Dendritic cell treated with granulocyte-macrophage colony-stimulating factor and Interleukin-4, amounts not matched to agents 40 ng/mL and 50 ng/mL, for 4 days (primary cell): Measurements from ENCODE around the gene MN1.

ENCODE experiments used
- H3K27ac Mint-ChIP-seq: one replicate; pipeline ENCODE4 v1.8.0; 2022; ENCODE audit warnings: mild to moderate bottlenecking, mixed read lengths
- H3K27me3 Mint-ChIP-seq: one replicate; pipeline ENCODE4 v1.8.0; 2022; ENCODE audit warnings: mild to moderate bottlenecking, mixed read lengths
- H3K36me3 Mint-ChIP-seq: one replicate; pipeline ENCODE4 v1.8.0; 2022; ENCODE audit warnings: low read depth, mixed read lengths
- H3K4me1 Mint-ChIP-seq: one replicate; pipeline ENCODE4 v1.8.0; 2022; ENCODE audit warnings: low read depth, mixed read lengths
- H3K4me3 Mint-ChIP-seq: one replicate; pipeline ENCODE4 v1.8.0; 2022; ENCODE audit warnings: mild to moderate bottlenecking, moderate library complexity, mixed read lengths
- H3K9me3 Mint-ChIP-seq: one replicate; pipeline ENCODE4 v1.8.0; 2022; ENCODE audit warnings: mixed read lengths
- intact Hi-C: fragments of 100-400 bp; cut with micrococcal nuclease; formaldehyde crosslinking; loops from one replicate; pipeline ENCODE4 v1.15.0; 2022

Gene MN1

GRCh38 chr22:27727673-27728451, 73.7 kb downstream of the MN1 start:
- intact Hi-C loops = no loop called here
- peaks cover 15% of the 10 kb centered on the region for H3K9me3 Mint-ChIP-seq
- H3K36me3 Mint-ChIP-seq = no peaks in the 10 kb centered on the region
- H3K4me1 Mint-ChIP-seq = peaks cover 60% of the 10 kb centered on the region
- H3K4me3 Mint-ChIP-seq = peak overlapping the region; percentile 20
- H3K27me3 Mint-ChIP-seq = no peaks in the 10 kb centered on the region
- H3K27ac Mint-ChIP-seq = peak overlapping the region; percentile 80

- intact Hi-C loops = no loop called here
- no peaks in the 10 kb centered on the region for H3K27me3 Mint-ChIP-seq
- H3K36me3 Mint-ChIP-seq = no peaks in the 10 kb centered on the region
- H3K9me3 Mint-ChIP-seq = peaks cover 15% of the 10 kb centered on the region
- peak overlapping the region; percentile 7 for H3K4me3 Mint-ChIP-seq
- H3K27ac Mint-ChIP-seq = peak overlapping the region; percentile 80
- peaks cover 60% of the 10 kb centered on the region for H3K4me1 Mint-ChIP-seq
Measured at GRCh38 chr22:27726686-27727449, 74.7 kb downstream of the MN1 start.

- H3K4me1 Mint-ChIP-seq = peaks cover 63% of the 10 kb centered on the region
- no peaks in the 10 kb centered on the region for H3K36me3 Mint-ChIP-seq
- H3K4me3 Mint-ChIP-seq = peak overlapping the region; percentile 7
- H3K9me3 Mint-ChIP-seq = peaks cover 15% of the 10 kb centered on the region
- H3K27me3 Mint-ChIP-seq = no peaks in the 10 kb centered on the region
- H3K27ac Mint-ChIP-seq = peak overlapping the region; percentile 80
- intact Hi-C loops = no loop called here
Measured at GRCh38 chr22:27726331-27726685, 75.2 kb downstream of the MN1 start.

DNA sequence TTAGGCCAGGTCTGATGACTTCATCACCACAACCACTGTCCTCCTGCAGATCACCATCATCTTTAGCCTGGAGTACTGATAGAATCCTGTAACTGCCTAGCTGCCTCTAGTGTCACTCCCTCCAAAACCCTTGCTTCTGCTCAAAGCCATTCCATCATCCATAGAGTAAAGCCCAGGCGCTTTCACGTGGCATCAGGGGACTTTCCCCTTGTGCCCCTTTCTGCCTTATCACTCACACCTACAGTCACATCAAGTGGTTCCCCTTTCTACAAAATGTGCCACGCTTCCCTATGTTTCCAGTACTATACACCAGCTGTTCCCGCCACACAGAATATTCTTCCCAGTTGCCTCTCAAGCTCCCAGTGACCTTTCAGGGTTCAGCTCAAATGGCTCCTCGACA, 75.9 kb downstream of the MN1 start:
- intact Hi-C loops = no loop called here
- H3K27me3 Mint-ChIP-seq = no peaks in the 10 kb centered on the region

GRCh38 chr22:27724709-27725108, 76.8 kb downstream of the MN1 start:
- no peak overlapping the region for H3K27ac Mint-ChIP-seq
- H3K36me3 Mint-ChIP-seq = no peaks in the 10 kb centered on the region
- H3K4me1 Mint-ChIP-seq = peaks cover 71% of the 10 kb centered on the region
- H3K27me3 Mint-ChIP-seq = no peaks in the 10 kb centered on the region
- H3K4me3 Mint-ChIP-seq = no peak overlapping the region
- H3K9me3 Mint-ChIP-seq = peaks cover 15% of the 10 kb centered on the region
- intact Hi-C loops = no loop called here

More for the DNA sequence above, 75.9 kb downstream of the MN1 start:
- H3K4me3 Mint-ChIP-seq = no peak overlapping the region
- peak overlapping the region; percentile 80 for H3K27ac Mint-ChIP-seq
- no peaks in the 10 kb centered on the region for H3K36me3 Mint-ChIP-seq
- peaks cover 15% of the 10 kb centered on the region for H3K9me3 Mint-ChIP-seq
- peaks cover 69% of the 10 kb centered on the region for H3K4me1 Mint-ChIP-seq

- Mint-ChIP-seq H3K4me3 (no peak overlapping the region), H3K4me1 (peaks cover 70% of the 10 kb centered on the region), H3K27ac (peak overlapping the region; percentile 48), H3K36me3 (no peaks in the 10 kb centered on the region), H3K9me3 (peaks cover 15% of the 10 kb centered on the region), H3K27me3 (no peaks in the 10 kb centered on the region)
- intact Hi-C loops = no loop called here
Measured at GRCh38 chr22:27724157-27724556, 77.4 kb downstream of the MN1 start.

DNA sequence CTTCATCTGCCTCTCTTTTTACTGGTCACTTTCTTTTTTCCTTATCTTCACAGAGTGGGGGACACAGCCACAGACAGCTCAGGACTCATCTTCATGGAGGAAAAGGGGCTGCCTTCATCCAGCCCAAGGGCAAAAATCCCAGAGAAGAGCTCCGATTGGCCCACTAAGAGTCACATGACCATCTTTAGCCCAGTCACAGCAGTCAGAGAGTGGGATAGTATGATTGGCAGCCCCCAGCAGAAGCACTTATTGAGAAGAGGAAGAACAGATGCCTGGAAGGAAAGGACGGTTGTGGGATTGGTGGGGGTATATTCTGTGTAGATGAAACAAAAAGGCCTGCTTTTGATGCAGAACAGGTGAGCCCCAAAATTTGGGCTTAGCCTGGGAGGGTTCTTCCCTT, 77.8 kb downstream of the MN1 start:
- Mint-ChIP-seq H3K4me1 (peaks cover 67% of the 10 kb centered on the region), H3K9me3 (peaks cover 15% of the 10 kb centered on the region), H3K27me3 (no peaks in the 10 kb centered on the region), H3K36me3 (no peaks in the 10 kb centered on the region), H3K4me3 (no peak overlapping the region), H3K27ac (peak overlapping the region; percentile 48)
- intact Hi-C loops = no loop called here

DNA sequence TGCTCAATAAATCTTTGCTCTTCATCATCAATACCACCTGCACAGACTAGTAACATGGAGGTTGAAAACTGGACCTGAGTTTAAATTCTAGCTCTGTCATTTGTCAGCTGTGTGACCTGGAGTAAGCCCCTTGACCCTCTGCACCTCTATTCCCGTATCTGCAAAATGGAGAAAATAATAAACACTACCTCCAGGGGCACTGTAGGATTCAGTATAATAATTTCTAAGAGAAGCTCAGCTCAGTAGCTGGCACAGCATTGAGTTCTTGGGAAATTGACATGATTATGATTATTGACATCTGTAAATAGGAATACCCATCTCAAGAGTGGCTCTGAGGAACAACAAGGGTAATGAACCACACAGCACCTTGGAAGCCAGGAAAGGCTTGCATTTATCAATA, 78.4 kb downstream of the MN1 start:
- Mint-ChIP-seq H3K27ac (no peak overlapping the region), H3K36me3 (no peaks in the 10 kb centered on the region), H3K4me3 (no peak overlapping the region), H3K27me3 (no peaks in the 10 kb centered on the region), H3K9me3 (peaks cover 15% of the 10 kb centered on the region), H3K4me1 (peaks cover 67% of the 10 kb centered on the region)
- intact Hi-C loops = no loop called here

GRCh38 chr22:27720860-27721259, 80.7 kb downstream of the MN1 start:
- H3K4me3 Mint-ChIP-seq = no peak overlapping the region
- peaks cover 58% of the 10 kb centered on the region for H3K4me1 Mint-ChIP-seq
- no peak overlapping the region for H3K27ac Mint-ChIP-seq
- intact Hi-C loops = no loop called here
- no peaks in the 10 kb centered on the region for H3K36me3 Mint-ChIP-seq
- no peaks in the 10 kb centered on the region for H3K27me3 Mint-ChIP-seq
- H3K9me3 Mint-ChIP-seq = peaks cover 15% of the 10 kb centered on the region

- Mint-ChIP-seq H3K4me1 (peaks cover 50% of the 10 kb centered on the region), H3K27ac (peak overlapping the region; percentile 79), H3K36me3 (no peaks in the 10 kb centered on the region), H3K4me3 (no peak overlapping the region), H3K9me3 (peaks cover 7% of the 10 kb centered on the region), H3K27me3 (no peaks in the 10 kb centered on the region)
- intact Hi-C loops = no loop called here
Measured at GRCh38 chr22:27719535-27720227, 81.9 kb downstream of the MN1 start.

DNA sequence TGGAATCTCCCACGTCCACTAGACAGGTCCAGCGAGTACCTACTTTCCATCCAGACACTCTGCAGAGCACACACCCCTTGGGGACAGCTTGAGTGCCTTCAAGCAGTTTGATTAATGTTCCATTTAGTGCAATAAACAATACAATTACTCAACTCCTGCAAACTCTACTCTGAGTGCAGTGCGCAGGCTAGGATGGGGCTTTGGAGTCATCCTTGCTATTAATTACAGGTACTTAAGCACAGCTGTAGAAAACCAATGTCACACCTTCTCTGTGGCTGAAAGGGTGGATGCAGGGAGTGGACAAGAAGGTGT, 82.6 kb downstream of the MN1 start:
- Mint-ChIP-seq H3K4me3 (no peak overlapping the region), H3K27ac (peak overlapping the region; percentile 82), H3K27me3 (no peaks in the 10 kb centered on the region), H3K9me3 (peaks cover 7% of the 10 kb centered on the region), H3K4me1 (peaks cover 45% of the 10 kb centered on the region), H3K36me3 (no peaks in the 10 kb centered on the region)
- intact Hi-C loops = no loop called here

GRCh38 chr22:27718186-27719035, 83.1 kb downstream of the MN1 start:
- Mint-ChIP-seq H3K36me3 (no peaks in the 10 kb centered on the region), H3K4me3 (no peak overlapping the region), H3K9me3 (peaks cover 1% of the 10 kb centered on the region), H3K27me3 (no peaks in the 10 kb centered on the region), H3K27ac (peak overlapping the region; percentile 82), H3K4me1 (peaks cover 45% of the 10 kb centered on the region)
- intact Hi-C loops = no loop called here

DNA sequence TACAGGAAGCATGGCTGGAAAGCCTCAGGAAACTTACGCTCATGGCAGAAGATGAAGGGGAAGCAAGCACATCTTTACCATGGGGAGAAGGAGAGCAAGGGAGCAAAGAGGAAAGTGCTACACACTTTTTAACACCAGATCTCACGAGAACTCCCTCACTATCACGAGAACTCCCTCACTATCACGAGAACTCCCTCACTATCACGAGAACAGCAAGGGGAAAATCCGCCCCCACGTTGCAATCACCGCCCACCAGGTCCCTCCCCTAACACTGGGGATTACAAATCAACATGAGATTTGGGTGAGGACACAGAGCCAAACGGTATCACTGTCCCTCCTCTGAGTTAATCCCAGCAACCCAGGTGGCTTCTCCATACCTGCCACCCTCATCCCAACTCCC, 84.5 kb downstream of the MN1 start:
- H3K27me3 Mint-ChIP-seq = no peaks in the 10 kb centered on the region
- H3K4me1 Mint-ChIP-seq = peaks cover 44% of the 10 kb centered on the region
- H3K36me3 Mint-ChIP-seq = no peaks in the 10 kb centered on the region
- peak overlapping the region; percentile 82 for H3K27ac Mint-ChIP-seq
- intact Hi-C loops = no loop called here
- no peaks in the 10 kb centered on the region for H3K9me3 Mint-ChIP-seq
- H3K4me3 Mint-ChIP-seq = no peak overlapping the region
